HEK293T (cell line): ENCODE results near the gene TTC38.

Experiments used
- CTBP1 ChIP-seq: fragments of 450-650 bp; IDR thresholded peaks from 2 replicates; pipeline ENCODE4 v1.6.1; 2016; ENCODE audit warnings: borderline replicate concordance
- ELF4 ChIP-seq: fragments of 450-650 bp; IDR thresholded peaks from 2 replicates; pipeline ENCODE4 v1.6.1; 2017; ENCODE audit warnings: antibody characterized with exemption
- FOXM1 ChIP-seq: fragments of 450-650 bp; IDR thresholded peaks from 2 replicates; pipeline ENCODE4 v1.6.1; 2017; ENCODE audit warnings: mild to moderate bottlenecking, borderline replicate concordance
- SP1 ChIP-seq: fragments of 450-650 bp; IDR thresholded peaks from 2 replicates; pipeline ENCODE4 v1.6.1; 2017
- SUZ12 ChIP-seq: fragments of 450-650 bp; IDR thresholded peaks from 2 replicates; pipeline ENCODE4 v1.6.1; 2016; ENCODE audit warnings: mild to moderate bottlenecking
- ZNF384 ChIP-seq: fragments of 450-650 bp; IDR thresholded peaks from 2 replicates; pipeline ENCODE4 v1.6.1; 2016

GRCh38 chr22:46274381-46274780 lies 6.6 kb downstream of the TTC38 start:
- TF ChIP-seq ZNF384 (no peak), CTBP1 (no peak), FOXM1 (no peak), SP1 (no peak), ELF4 (no peak), SUZ12 (no peak)
